A549 (cell line): ENCODE data around the gene C11orf86.

ENCODE experiments used
- CHD2 ChIP-seq: fragments of 150-350 bp; IDR thresholded peaks from 2 replicates; pipeline ENCODE4 v1.6.1; 2014; ENCODE audit warnings: low read length; ENCODE audit not compliant: partially characterized antibody
- CTCF ChIP-seq: fragments of >200 bp; sonication (Bioruptor Twin); formaldehyde crosslinking; IDR thresholded peaks from 3 replicates; pipeline ENCODE4 v1.5.1; 2016
- EP300 ChIP-seq, 2 experiments: fragments of >200 bp; sonication (Bioruptor Twin); formaldehyde crosslinking; IDR thresholded peaks; 2 replicates in 1 of 2; 3 replicates in 1 of 2; pipeline ENCODE4 v1.6.1; 2016 to 2017
- RCOR1 ChIP-seq: fragments of 150-350 bp; IDR thresholded peaks from 2 replicates; pipeline ENCODE4 v1.6.1; 2014; ENCODE audit warnings: antibody characterized with exemption, low read length, low read depth
- REST ChIP-seq: fragments of 200-600 bp; sonication (generic); IDR thresholded peaks from 2 replicates; pipeline ENCODE4 v1.6.1; 2016; ENCODE audit warnings: antibody characterized with exemption, mild to moderate bottlenecking, moderate library complexity
- RNF2 ChIP-seq: fragments of 200-600 bp; sonication (generic); IDR thresholded peaks from 2 replicates; pipeline ENCODE4 v1.6.1; 2016; ENCODE audit warnings: low read depth, mild to moderate bottlenecking, antibody characterized with exemption, moderate library complexity, borderline replicate concordance
- USF2 ChIP-seq: fragments of 450-650 bp; IDR thresholded peaks from 2 replicates; pipeline ENCODE4 v1.6.1; 2014; ENCODE audit warnings: antibody characterized with exemption

GRCh38 chr11:67020949-67021348 is 45.8 kb downstream of the C11orf86 start:
- TF ChIP-seq CTCF = no peak
- no peak for TF ChIP-seq EP300 (IDR thresholded peaks at IDR 0.05)
- TF ChIP-seq CHD2 = no peak
- no peak for TF ChIP-seq REST
- TF ChIP-seq RNF2 = no peak
- TF ChIP-seq RCOR1 = no peak
- TF ChIP-seq USF2 = no peak
